K562 (cell line): ENCODE measurements around the gene KCNAB1. TPM values are rescaled to one million over a fixed set of nuclear protein-coding genes. Genes with fewer than 3 reads are reported as not detected.
A peak's percentile ranks its signal among the peaks of the same experiment; 100 is the strongest.

Source experiments
- BRF1 ChIP-seq: IDR thresholded peaks from 3 replicates; pipeline ENCODE4 v1.6.1; 2011; ENCODE audit warnings: borderline replicate concordance, mild to moderate bottlenecking; ENCODE audit not compliant: insufficient read length; ENCODE audit errors: extremely low read depth
- CEBPZ ChIP-seq: fragments of 150-350 bp; IDR thresholded peaks from 2 replicates; pipeline ENCODE4 v1.6.1; 2014; ENCODE audit warnings: low read depth, mild to moderate bottlenecking, low read length, borderline replicate concordance
- JUNB ChIP-seq: fragments of 450-650 bp; formaldehyde crosslinking; conservative IDR thresholded peaks from 2 replicates; pipeline ENCODE4 v1.4.0; 2020; ENCODE audit warnings: mild to moderate bottlenecking
- MLX ChIP-seq, 2 experiments: fragments of 450-650 bp in 1 of 2; sonication (generic) in 1 of 2; formaldehyde crosslinking; conservative IDR thresholded peaks; 2 replicates each; pipeline versions ENCODE4 v1.4.0 to v1.8.1; 2020 to 2022; ENCODE audit warnings: mild to moderate bottlenecking in 1 of 2, missing genetic modification reagents in 1 of 2
- STAT6 ChIP-seq: sonication (generic); formaldehyde crosslinking; IDR thresholded peaks from 2 replicates; pipeline ENCODE4 v1.8.1; 2023; ENCODE audit warnings: mild to moderate bottlenecking, missing genetic modification reagents
- ZBTB17 ChIP-seq: fragments of 450-650 bp; formaldehyde crosslinking; IDR thresholded peaks from 2 replicates; pipeline ENCODE4 v1.4.0; 2020; ENCODE audit warnings: mild to moderate bottlenecking
- polyA plus RNA-seq, 8 experiments: library from polyadenylated mRNA; depleted of rRNA in 4 of 8; stranded (reverse) in 5 of 8; unstranded in 3 of 8; fragments of >200 nt; fragmentation: Nextera tagmentation in 2 of 8; fragmentation: Illumina TruSeq in 1 of 8; extraction: Ambion mirVana in 2 of 8; extraction: Trizol in 1 of 8; gene quantifications; 2 replicates each; pipeline versions ENCODE4 v1.2.1 to v1.2.3, GENCODE V29; 2011 to 2014; ENCODE audit warnings: inconsistent platforms in 1 of 8, missing spikeins in 1 of 8
- total RNA-seq, 7 experiments: library from RNA; depleted of rRNA in 6 of 7; stranded (reverse); fragments of >200 nt in 6 of 7; fragmentation: Illumina TruSeq in 2 of 7; extraction: Trizol in 2 of 7; gene quantifications; 2 replicates each; pipeline versions ENCODE4 v1.2.1 to v1.2.3, GENCODE V29; 2011 to 2021; ENCODE audit warnings: low replicate concordance in 1 of 7
- TF ChIP-seq, protein P1 (sequence below): fragments of 200-600 bp; sonication (generic); IDR thresholded peaks from one replicate; pipeline ENCODE4 v1.6.1; 2012; ENCODE audit warnings: mild to moderate bottlenecking, low read depth, low read length, inconsistent platforms

KCNAB1 gene
- total and polyA plus RNA-seq, 9 of the 15 experiments (the other 6 are each of a cell fraction or from before 2014, with no cell fraction given), result 0.14 to 1.2 (median 0.51) TPM

DNA sequence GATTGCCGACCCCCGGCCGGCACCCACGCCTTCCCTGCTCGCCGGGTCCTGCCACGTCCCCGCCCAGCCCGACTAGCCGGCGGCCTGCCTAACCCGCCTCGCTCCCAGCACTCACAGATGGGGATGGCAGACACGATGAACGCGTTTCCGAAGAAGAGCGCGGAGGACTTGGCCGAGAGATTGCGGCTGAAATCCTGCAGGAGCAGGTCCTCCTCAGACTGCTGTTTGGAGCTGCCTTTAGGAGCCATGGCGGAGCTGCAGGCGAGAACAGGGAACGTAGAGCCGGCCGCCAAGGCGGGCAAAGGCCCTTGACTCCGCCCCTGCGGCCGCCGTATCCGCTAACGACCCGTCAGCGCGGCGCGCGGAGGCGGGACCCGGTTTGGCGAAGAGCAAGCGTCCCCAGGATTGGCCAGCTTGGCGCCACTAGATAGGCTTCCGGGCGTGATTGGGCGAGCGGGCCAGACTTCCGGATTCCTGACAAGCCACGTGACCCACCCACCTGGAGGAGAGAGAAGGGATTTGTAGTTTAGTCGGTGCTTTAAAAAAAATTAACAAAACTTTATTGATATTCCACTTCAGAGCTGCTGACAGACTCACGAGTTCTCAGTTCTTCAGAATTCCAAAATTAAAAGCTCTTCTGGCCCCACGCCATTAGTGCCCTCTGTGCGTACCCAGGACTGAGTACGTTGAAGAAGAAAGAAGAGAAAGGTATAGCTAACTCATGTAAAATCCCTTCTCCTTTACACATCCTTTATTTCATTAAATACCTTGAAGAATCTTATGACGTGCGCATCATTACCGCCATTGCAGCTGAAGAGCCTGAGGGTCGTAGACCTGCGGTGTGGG is 434.7 kb downstream of the KCNAB1 start, which contains the start of gene SSR3 (continued):
- TF ChIP-seq CEBPZ (no peak), MLX (CRISPR knock-in tag; conservative IDR thresholded peaks at IDR 0.05) (no peak), JUNB (no peak), ZBTB17 (CRISPR knock-in tag) (peak; percentile 28; the same call in 1 of the 2 replicates), BRF1 (no peak), STAT6 (CRISPR knock-in tag) (no peak)
- TF ChIP-seq, protein P1, sequence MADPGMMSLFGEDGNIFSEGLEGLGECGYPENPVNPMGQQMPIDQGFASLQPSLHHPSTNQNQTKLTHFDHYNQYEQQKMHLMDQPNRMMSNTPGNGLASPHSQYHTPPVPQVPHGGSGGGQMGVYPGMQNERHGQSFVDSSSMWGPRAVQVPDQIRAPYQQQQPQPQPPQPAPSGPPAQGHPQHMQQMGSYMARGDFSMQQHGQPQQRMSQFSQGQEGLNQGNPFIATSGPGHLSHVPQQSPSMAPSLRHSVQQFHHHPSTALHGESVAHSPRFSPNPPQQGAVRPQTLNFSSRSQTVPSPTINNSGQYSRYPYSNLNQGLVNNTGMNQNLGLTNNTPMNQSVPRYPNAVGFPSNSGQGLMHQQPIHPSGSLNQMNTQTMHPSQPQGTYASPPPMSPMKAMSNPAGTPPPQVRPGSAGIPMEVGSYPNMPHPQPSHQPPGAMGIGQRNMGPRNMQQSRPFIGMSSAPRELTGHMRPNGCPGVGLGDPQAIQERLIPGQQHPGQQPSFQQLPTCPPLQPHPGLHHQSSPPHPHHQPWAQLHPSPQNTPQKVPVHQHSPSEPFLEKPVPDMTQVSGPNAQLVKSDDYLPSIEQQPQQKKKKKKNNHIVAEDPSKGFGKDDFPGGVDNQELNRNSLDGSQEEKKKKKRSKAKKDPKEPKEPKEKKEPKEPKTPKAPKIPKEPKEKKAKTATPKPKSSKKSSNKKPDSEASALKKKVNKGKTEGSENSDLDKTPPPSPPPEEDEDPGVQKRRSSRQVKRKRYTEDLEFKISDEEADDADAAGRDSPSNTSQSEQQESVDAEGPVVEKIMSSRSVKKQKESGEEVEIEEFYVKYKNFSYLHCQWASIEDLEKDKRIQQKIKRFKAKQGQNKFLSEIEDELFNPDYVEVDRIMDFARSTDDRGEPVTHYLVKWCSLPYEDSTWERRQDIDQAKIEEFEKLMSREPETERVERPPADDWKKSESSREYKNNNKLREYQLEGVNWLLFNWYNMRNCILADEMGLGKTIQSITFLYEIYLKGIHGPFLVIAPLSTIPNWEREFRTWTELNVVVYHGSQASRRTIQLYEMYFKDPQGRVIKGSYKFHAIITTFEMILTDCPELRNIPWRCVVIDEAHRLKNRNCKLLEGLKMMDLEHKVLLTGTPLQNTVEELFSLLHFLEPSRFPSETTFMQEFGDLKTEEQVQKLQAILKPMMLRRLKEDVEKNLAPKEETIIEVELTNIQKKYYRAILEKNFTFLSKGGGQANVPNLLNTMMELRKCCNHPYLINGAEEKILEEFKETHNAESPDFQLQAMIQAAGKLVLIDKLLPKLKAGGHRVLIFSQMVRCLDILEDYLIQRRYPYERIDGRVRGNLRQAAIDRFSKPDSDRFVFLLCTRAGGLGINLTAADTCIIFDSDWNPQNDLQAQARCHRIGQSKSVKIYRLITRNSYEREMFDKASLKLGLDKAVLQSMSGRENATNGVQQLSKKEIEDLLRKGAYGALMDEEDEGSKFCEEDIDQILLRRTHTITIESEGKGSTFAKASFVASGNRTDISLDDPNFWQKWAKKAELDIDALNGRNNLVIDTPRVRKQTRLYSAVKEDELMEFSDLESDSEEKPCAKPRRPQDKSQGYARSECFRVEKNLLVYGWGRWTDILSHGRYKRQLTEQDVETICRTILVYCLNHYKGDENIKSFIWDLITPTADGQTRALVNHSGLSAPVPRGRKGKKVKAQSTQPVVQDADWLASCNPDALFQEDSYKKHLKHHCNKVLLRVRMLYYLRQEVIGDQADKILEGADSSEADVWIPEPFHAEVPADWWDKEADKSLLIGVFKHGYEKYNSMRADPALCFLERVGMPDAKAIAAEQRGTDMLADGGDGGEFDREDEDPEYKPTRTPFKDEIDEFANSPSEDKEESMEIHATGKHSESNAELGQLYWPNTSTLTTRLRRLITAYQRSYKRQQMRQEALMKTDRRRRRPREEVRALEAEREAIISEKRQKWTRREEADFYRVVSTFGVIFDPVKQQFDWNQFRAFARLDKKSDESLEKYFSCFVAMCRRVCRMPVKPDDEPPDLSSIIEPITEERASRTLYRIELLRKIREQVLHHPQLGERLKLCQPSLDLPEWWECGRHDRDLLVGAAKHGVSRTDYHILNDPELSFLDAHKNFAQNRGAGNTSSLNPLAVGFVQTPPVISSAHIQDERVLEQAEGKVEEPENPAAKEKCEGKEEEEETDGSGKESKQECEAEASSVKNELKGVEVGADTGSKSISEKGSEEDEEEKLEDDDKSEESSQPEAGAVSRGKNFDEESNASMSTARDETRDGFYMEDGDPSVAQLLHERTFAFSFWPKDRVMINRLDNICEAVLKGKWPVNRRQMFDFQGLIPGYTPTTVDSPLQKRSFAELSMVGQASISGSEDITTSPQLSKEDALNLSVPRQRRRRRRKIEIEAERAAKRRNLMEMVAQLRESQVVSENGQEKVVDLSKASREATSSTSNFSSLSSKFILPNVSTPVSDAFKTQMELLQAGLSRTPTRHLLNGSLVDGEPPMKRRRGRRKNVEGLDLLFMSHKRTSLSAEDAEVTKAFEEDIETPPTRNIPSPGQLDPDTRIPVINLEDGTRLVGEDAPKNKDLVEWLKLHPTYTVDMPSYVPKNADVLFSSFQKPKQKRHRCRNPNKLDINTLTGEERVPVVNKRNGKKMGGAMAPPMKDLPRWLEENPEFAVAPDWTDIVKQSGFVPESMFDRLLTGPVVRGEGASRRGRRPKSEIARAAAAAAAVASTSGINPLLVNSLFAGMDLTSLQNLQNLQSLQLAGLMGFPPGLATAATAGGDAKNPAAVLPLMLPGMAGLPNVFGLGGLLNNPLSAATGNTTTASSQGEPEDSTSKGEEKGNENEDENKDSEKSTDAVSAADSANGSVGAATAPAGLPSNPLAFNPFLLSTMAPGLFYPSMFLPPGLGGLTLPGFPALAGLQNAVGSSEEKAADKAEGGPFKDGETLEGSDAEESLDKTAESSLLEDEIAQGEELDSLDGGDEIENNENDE, result no peak
